ENCODE results near the gene FANCG. TPM values are rescaled to one million over a fixed set of nuclear protein-coding genes. Genes with fewer than 3 reads are reported as not detected.

FANCG gene
- total and polyA plus RNA-seq, 2 donors (not counting 1 experiment from before 2014, with no cell fraction given), result 26.5 to 40.1 TPM

DNA sequence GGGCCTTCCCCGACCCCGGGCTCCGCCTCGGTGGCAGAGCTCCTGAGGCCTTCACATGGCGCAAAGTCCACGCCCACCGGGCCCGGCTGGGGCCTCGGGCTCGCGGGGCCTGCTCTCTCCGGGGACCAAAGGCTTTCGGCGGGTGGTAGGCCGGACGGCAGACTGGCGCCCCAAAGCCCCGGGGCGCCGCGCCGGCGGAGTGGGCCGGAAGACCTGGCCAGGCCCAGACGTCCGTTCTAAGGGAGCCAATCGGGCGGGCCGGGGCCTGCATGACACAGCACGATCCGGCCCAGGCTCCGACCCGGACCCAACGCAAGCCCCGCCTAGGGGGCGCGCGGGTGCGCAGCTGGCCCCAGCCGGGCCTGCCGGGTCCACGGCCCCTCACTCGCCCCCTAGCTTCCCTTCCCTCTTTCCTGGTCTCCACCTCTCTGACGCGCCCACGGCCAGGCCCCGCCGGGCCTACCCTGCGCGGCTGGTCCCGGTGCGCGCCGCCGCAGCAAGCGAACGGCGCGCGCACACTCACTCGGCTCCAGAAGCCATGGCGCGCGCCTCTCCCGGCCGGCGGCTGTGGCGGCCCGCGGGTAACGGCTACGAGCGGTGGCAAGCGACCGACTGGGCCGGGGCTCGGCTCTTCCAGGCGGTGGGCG, 7.8 kb downstream of the FANCG start:
- Histone ChIP-seq H2AFZ (ENCODE audit: insufficient read depth, low read depth, low read length, poor library complexity, severe bottlenecking) (peak overlapping the region; percentile 78), H3K27me3 (replicated peaks in 1 of 4; ENCODE audit: control extremely low read depth in 1 of 4, control insufficient read depth in 3 of 4, insufficient read depth in 4 of 4, low read length in 3 of 4) (no peaks in the 10 kb centered on the region), H3K9ac (ENCODE audit: low read length) (peak overlapping the region; percentile 96), H3K36me3 (replicated peaks in 1 of 2; ENCODE audit: control extremely low read depth in 1 of 2, control insufficient read depth in 1 of 2, extremely low read depth in 1 of 2, insufficient read depth in 2 of 2, low read length in 1 of 2) (peaks cover 1 to 43% of the 10 kb centered on the region in 2 experiments), H3K4me3 (ENCODE audit: control extremely low read depth in 1 of 5, extremely low read depth in 1 of 5, insufficient read depth in 1 of 5, low read depth in 2 of 5, low read length in 4 of 5) (peak overlapping the region; percentile 73 to 96 (median 86)), H4K20me1 (ENCODE audit: control insufficient read depth, insufficient read depth, low read length, poor library complexity, severe bottlenecking) (peaks cover 55% of the 10 kb centered on the region), H3K79me2 (ENCODE audit: control insufficient read depth, insufficient read depth, low read length) (peaks cover 73% of the 10 kb centered on the region), H3K27ac (ENCODE audit: low read length in 2 of 2) (peak overlapping the region; percentile 84 to 97), H3K4me2 (replicated peaks; ENCODE audit: low read depth, low read length, poor library complexity, severe bottlenecking) (peak overlapping the region; percentile 87), H3K4me1 (ENCODE audit: control insufficient read depth in 2 of 2, insufficient read depth in 2 of 2, low read length in 2 of 2) (peaks cover 40 to 45% of the 10 kb centered on the region in 2 donors), H3K9me3 (ENCODE audit: control extremely low read depth in 1 of 3, control insufficient read depth in 2 of 3, insufficient read depth in 1 of 3, low read length in 2 of 3) (no peaks in the 10 kb centered on the region)
- Mint-ChIP-seq H3K27ac (peak overlapping the region; percentile 90), H3K9me3 (ENCODE audit: insufficient read depth) (no peaks in the 10 kb centered on the region), H3K4me1 (peaks cover 49% of the 10 kb centered on the region), H3K27me3 (no peaks in the 10 kb centered on the region), H3K4me3 (peak overlapping the region; percentile 89)
- DNase-seq (peak; percentile 89), ATAC-seq (ENCODE audit: low read depth) (peak; percentile 64)
- ChIA-PET CTCF (interaction anchor here (0.8 to 4.1 kb wide), 11 partner anchors 8 to 87 kb away, joined by 3 to 20 read pairs (median 5); partner anchors contain the start of genes FANCG, PIGO and STOML2), POLR2A (interaction anchor here (0.5 to 2.3 kb wide), 14 partner anchors 8 to 944 kb away, joined by 3 to 14 read pairs (median 3); partner anchors contain the start of genes ATOSB, DNAJB5, FANCG and PIGO)
- TF ChIP-seq, protein P1, sequence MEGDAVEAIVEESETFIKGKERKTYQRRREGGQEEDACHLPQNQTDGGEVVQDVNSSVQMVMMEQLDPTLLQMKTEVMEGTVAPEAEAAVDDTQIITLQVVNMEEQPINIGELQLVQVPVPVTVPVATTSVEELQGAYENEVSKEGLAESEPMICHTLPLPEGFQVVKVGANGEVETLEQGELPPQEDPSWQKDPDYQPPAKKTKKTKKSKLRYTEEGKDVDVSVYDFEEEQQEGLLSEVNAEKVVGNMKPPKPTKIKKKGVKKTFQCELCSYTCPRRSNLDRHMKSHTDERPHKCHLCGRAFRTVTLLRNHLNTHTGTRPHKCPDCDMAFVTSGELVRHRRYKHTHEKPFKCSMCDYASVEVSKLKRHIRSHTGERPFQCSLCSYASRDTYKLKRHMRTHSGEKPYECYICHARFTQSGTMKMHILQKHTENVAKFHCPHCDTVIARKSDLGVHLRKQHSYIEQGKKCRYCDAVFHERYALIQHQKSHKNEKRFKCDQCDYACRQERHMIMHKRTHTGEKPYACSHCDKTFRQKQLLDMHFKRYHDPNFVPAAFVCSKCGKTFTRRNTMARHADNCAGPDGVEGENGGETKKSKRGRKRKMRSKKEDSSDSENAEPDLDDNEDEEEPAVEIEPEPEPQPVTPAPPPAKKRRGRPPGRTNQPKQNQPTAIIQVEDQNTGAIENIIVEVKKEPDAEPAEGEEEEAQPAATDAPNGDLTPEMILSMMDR (IDR thresholded peaks at IDR 0.05), result peak; percentile 52
- TF ChIP-seq EZH2 (IDR thresholded peaks at IDR 0.05; ENCODE audit: borderline replicate concordance, insufficient read depth, low read depth, low read length, poor library complexity, severe bottlenecking), result no peak
- under 1% methylated on average over 79 of the region's 79 CpGs for WGBS (ENCODE audit: insufficient coverage)
- intact Hi-C loops (cut with micrococcal nuclease), result loop anchor here (1.0 to 10.0 kb wide), 8 partner anchors 8 to 663 kb away; partner anchors contain the start of genes CREB3, DNAJB5, PIGO and TLN1
